HG03342 (cell line): Measurements from ENCODE around the gene PRKG1.

Experiments used
- ATAC-seq: cut with Tn5 transposase; IDR thresholded peaks from one replicate; pipeline ENCODE4 v1.9.1; 2021; ENCODE audit warnings: mild to moderate bottlenecking, moderate library complexity; ENCODE audit not compliant: unreplicated experiment

The PRKG1 gene

GRCh38 chr10:51950371-51950995 is 876.2 kb downstream of the PRKG1 start:
- ATAC-seq, result no peak

DNA sequence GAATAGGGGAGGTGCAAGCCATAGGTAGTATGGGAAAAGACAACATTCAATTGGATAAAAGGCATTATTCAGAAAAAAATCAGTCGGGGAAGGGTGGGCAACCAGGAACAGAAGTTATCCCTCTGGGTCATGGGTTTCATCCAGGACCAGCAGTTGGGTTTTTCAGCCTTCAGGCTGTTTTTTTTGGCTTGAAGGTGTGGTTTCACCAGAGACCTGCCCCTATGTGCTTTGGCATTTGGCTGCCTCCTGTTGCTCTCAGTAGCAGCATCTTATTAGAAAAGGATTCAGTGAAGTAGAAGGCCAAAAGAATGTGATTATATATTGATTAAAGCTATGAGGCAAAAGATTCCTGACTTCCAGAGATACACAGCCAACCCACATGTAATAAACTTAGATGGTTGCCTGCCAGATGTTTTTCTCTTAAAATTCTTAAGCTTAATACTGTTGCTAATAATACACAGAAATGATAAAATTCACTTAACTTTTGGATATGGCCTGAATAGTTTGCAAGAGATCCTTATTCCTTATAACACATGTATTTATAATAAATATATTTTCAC is 876.8 kb downstream of the PRKG1 start:
- ATAC-seq, result no peak

- ATAC-seq, result no peak
Measured at GRCh38 chr10:51951601-51952000, 877.3 kb downstream of the PRKG1 start.

DNA sequence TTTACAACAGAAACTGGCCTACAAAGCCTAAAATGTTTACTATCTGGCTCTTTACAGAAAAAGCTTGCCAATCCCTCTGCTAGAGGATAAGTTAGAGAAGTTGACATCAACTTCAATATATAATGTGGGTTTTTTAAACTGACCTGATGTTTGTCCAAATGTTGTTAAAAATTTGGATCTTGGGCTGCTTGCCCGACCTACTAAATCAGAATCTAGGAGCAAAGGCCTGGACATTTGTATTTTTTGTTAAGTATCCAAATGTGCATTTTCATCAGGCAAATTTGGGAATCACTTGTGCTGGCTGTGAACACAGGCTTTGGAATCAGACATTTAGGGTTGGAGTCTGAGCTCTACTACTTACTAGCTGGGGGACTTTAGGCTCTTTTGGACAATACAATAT is 877.8 kb downstream of the PRKG1 start:
- no peak for ATAC-seq

DNA sequence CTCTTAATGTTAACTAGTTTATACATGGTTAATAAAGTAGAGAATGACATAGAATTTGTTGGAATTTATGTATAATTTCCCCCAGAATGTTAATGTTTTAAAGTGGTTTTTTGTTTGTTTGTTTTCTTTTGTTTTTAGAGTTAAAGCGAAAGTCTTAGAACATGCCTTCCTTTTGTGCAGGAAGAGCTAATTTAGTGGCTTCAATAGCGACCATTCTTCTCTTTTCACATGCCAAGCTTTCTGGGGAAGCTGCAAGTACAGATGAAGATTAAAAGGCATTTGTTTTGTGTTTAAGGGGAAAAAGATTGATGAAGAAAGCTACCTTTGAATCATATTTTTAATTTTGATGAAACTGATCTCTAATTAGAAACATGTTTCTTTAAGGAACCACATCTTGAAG is 881.4 kb downstream of the PRKG1 start:
- ATAC-seq, result no peak

DNA sequence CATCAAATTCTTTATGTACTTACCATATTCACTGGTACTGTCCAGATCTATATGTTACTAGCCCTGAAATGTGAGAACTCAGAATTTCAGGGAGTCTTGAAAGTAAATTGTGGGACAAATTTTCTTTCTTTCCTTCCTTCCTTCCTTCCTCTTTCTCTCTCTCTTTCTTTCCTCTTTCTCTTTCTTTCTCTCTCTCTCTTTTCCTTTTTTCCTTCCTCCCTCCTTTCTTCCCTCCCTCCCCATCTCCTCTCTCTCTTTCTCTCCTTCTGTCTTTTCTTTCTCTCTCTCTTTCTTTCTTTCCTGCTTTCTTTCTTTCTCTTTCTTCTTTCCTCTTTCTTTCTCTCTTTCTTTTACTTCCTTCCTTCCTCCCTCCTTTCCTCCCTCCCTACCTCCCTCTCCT is 882.5 kb downstream of the PRKG1 start:
- no peak for ATAC-seq

DNA sequence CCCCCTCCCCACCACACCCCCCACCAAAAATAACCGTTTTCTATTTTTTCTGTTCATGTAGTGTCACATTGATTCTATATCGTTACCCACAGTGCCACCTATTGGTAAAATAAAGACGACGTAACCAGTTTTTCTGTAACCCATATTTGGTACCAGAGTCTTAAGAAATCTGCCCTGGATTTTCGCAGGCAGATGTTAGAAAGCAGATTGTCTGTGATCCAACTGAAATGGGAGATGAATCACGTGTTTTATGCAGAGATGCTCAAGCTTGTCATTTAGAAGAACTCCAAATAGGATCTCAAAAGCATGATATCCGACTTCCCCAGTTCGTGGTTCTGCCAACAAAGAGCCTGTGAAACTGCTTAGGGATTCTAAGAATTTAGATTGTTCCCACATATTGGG is 886.2 kb downstream of the PRKG1 start:
- ATAC-seq, result no peak

DNA sequence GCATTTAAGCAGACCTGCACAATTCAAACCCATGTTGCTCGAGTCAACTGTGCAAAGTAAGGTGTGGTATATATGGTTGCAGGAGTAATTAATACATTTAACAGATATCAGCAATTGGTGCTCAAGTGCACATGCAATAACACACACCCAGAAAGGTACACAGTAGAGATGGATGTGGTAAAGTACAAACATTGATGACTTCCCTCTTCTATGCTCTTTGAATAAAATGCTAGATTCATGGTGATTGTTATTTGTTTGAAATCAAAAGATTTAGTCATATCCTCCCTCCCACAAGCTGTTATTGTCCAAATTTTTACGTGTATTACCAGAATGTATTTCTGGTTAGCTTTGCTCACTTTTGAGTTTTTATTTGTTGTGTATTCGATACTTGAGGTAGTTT is 887.1 kb downstream of the PRKG1 start:
- no peak for ATAC-seq

DNA sequence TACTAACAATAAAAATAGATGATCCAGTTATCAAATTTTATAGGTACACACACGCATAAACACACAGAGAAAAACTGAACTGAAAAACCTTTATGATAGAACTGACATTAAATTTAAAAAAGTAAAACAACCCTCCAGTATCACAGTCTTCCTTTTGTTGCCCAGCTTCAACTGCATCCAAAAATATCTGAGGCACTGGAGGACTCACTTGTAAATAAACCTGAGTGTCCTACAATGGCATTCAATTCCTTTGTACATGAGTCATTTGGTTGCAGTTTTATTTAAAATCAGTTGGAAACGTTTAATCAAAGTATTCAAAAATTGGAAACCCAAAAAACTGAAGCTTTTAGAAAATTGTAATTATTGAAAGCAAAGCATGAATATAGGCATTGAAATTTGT is 890.3 kb downstream of the PRKG1 start:
- ATAC-seq, result no peak

- no peak for ATAC-seq
Measured at GRCh38 chr10:51965451-51965850, 891.2 kb downstream of the PRKG1 start.

GRCh38 chr10:51972733-51973346 is 898.6 kb downstream of the PRKG1 start:
- no peak for ATAC-seq

GRCh38 chr10:51980752-51981151 is 906.5 kb downstream of the PRKG1 start:
- no peak for ATAC-seq

GRCh38 chr10:51981731-51982130 is 907.4 kb downstream of the PRKG1 start:
- no peak for ATAC-seq

DNA sequence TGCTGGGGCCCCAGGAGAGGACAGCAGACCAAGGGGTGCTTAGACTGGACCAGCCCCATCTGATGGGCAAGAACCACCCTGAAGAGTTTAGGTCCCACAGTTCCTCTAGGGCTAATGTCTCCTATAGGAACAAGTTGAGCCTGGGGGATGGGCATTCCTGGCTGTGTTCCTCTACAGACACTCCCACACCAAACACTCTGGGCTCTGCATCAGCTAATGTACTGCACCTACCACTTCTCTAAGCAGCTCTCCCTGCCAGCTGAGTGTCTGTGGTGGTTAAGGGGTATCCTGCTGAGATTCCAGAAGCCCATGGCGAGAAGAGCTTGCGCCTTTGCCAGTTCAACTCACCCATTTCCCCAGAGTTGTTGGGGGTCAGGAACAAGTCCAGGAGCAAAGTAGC is 909.2 kb downstream of the PRKG1 start:
- no peak for ATAC-seq

DNA sequence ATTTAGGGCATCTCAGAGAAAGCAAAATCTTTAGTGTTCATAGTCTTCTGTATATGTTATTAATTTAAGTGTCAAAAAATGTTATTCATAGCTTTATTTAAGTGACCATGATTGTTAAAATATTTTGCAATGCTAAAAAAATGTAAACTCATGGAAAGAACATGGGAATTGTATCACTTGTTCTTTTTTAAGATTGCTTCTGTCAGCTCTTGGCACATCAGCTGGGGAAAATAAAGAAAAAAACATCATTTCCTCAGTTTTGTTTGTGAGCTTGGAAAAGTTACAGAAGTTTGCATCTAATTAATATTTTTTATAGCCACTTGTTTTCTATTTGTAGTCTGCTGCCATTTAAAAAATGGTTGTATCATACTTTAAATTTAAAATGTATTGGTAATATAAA is 911.0 kb downstream of the PRKG1 start:
- ATAC-seq, result no peak

GRCh38 chr10:51986516-51986915 is 912.2 kb downstream of the PRKG1 start:
- ATAC-seq, result no peak

GRCh38 chr10:51993475-51993874 is 919.2 kb downstream of the PRKG1 start:
- ATAC-seq, result no peak

- ATAC-seq, result no peak
Measured at GRCh38 chr10:51999096-51999495, 924.8 kb downstream of the PRKG1 start.

- ATAC-seq, result peak; percentile 73
Measured at GRCh38 chr10:52004342-52004949, 930.2 kb downstream of the PRKG1 start.

GRCh38 chr10:52007091-52007490 is 932.8 kb downstream of the PRKG1 start:
- ATAC-seq, result no peak

GRCh38 chr10:52011118-52011517 is 936.8 kb downstream of the PRKG1 start:
- no peak for ATAC-seq

DNA sequence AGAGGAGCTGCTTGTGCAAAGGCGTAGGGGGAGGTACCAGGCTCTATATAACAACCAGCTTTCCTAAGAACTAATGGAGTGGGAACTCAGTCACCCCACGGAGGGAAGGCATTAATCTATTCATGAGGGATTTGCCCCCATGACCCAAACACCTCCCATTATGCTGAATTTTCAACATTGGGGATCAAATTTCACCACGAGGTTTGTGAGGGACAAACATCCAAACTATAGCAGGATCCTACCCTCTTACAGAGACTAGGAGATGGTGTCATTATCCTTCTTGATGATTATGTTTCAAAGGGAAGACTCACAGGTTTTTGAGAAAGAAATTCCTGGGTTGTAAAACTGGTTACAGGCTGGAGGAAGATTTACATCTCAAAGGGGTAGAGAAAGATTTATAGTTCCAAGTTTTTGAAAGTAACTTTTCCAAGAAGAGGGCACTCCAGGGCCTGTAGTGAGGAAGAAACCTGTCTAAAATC is 944.8 kb downstream of the PRKG1 start:
- no peak for ATAC-seq
